Upper lobe of left lung (tissue), 4 donors: ENCODE measurements around the gene AGBL4.

Source experiments
- EP300 ChIP-seq, 4 donors: sonication (generic); formaldehyde crosslinking; IDR thresholded peaks; one replicate each; pipeline ENCODE4 v1.5.1; 2017; ENCODE audit warnings: antibody characterized with exemption in 4 of 4, control low read depth in 2 of 4
- POLR2A ChIP-seq, 4 donors: fragments of 450-650 bp; IDR thresholded peaks; one replicate each; pipeline ENCODE4 v1.5.1; 2016 to 2017; ENCODE audit warnings: antibody characterized with exemption in 4 of 4, mild to moderate bottlenecking in 2 of 4
- POLR2AphosphoS5 ChIP-seq, 2 donors: sonication (generic); formaldehyde crosslinking; IDR thresholded peaks; one replicate each; pipeline ENCODE4 v1.5.1; 2017; ENCODE audit warnings: antibody characterized with exemption in 2 of 2
- TF ChIP-seq, protein P1 (sequence below), 6 experiments: fragments of 450-650 bp in 4 of 6; fragments of 200-600 bp in 2 of 6; sonication (generic) in 2 of 6; IDR thresholded peaks; one replicate each; pipeline ENCODE4 v1.5.1; 2016 to 2019; ENCODE audit warnings: antibody characterized with exemption in 6 of 6

DNA sequence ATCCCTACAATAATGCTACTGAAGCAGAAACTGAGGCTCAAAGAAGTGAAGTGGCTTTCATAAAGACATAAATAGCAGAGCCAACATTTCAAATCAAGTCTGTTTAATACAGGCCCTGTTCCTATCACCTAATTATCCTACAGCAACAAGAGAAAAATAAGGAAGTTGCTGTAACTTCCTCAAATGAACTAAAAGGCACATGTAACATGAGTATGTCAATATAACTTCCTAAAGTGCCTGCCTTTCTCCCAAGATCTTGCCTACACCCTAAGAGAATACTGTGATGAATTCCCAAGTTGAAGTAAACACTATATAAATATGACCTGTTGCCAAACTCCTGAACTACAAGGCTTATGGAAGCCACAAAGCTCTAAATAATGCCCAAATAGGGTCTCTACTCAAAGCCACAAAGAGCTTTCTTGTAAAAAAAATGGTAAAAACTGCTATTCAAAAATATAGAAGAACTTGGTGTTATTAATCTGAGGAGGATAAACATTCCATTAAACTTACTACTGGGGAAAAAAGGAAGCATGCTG, 1255.7 kb downstream of the AGBL4 start:
- TF ChIP-seq, protein P1, sequence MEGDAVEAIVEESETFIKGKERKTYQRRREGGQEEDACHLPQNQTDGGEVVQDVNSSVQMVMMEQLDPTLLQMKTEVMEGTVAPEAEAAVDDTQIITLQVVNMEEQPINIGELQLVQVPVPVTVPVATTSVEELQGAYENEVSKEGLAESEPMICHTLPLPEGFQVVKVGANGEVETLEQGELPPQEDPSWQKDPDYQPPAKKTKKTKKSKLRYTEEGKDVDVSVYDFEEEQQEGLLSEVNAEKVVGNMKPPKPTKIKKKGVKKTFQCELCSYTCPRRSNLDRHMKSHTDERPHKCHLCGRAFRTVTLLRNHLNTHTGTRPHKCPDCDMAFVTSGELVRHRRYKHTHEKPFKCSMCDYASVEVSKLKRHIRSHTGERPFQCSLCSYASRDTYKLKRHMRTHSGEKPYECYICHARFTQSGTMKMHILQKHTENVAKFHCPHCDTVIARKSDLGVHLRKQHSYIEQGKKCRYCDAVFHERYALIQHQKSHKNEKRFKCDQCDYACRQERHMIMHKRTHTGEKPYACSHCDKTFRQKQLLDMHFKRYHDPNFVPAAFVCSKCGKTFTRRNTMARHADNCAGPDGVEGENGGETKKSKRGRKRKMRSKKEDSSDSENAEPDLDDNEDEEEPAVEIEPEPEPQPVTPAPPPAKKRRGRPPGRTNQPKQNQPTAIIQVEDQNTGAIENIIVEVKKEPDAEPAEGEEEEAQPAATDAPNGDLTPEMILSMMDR (IDR thresholded peaks at IDR 0.05), result no peak
- TF ChIP-seq POLR2AphosphoS5 (IDR thresholded peaks at IDR 0.05), result no peak
- TF ChIP-seq EP300 (IDR thresholded peaks at IDR 0.05), result no peak
- no peak for TF ChIP-seq POLR2A (IDR thresholded peaks at IDR 0.05)
